Activated CD4-positive, alpha-beta T cell treated with anti-CD3 and anti-CD28 coated beads for 1 hour (primary cell): ENCODE data around the gene PTMS.
A peak's percentile ranks its signal among the peaks of the same experiment; 100 is the strongest.

Experiments used
- DNase-seq: peaks from one replicate; pipeline ENCODE4 v3.0.0-alpha.2; 2020

Gene PTMS

GRCh38 chr12:6772726-6773589, 6.8 kb downstream of the PTMS start:
- DNase-seq: no peak

- peak; percentile 27 for DNase-seq
Observed at GRCh38 chr12:6773590-6774351, 7.6 kb downstream of the PTMS start.

- no peak for DNase-seq
Observed at GRCh38 chr12:6774499-6775062, 8.4 kb downstream of the PTMS start.

GRCh38 chr12:6775185-6776174, 9.3 kb downstream of the PTMS start:
- no peak for DNase-seq

- no peak for DNase-seq
Observed at GRCh38 chr12:6777386-6777785, 11.2 kb downstream of the PTMS start.

- DNase-seq: no peak
Observed at GRCh38 chr12:6778217-6778573, 12.0 kb downstream of the PTMS start.

GRCh38 chr12:6778574-6779550, 12.7 kb downstream of the PTMS start:
- DNase-seq: peak; percentile 78

GRCh38 chr12:6779708-6780432, 13.7 kb downstream of the PTMS start:
- no peak for DNase-seq

GRCh38 chr12:6780573-6780972, 14.4 kb downstream of the PTMS start:
- no peak for DNase-seq

- DNase-seq: no peak
Observed at GRCh38 chr12:6782119-6782518, 16.0 kb downstream of the PTMS start.

GRCh38 chr12:6782850-6783566, 16.8 kb downstream of the PTMS start:
- no peak for DNase-seq

- no peak for DNase-seq
Observed at GRCh38 chr12:6783828-6784227, 17.7 kb downstream of the PTMS start.

- DNase-seq: no peak
Observed at GRCh38 chr12:6784296-6784695, 18.1 kb downstream of the PTMS start.

GRCh38 chr12:6784761-6785160, 18.6 kb downstream of the PTMS start:
- no peak for DNase-seq

- DNase-seq: no peak
Observed at GRCh38 chr12:6786416-6787094, 20.4 kb downstream of the PTMS start.

- no peak for DNase-seq
Observed at GRCh38 chr12:6787309-6787708, 21.1 kb downstream of the PTMS start.

GRCh38 chr12:6788972-6789924, 23.1 kb downstream of the PTMS start, which contains the start of gene CD4:
TSS of gene CD4 (plus strand) at chr12:6789528. CDS start at chr12:6800139, 10,611 bp downstream.
- DNase-seq: peak; percentile 58
